Measurements from ENCODE around the gene RTN4R.

Gene RTN4R

GRCh38 chr22:20258021-20258299, 10.2 kb downstream of the RTN4R start:
- no peaks in the 10 kb centered on the region for H3K27me3 ChIP-seq (replicated peaks in 2 of 5; ENCODE audit: control insufficient read depth in 4 of 5, insufficient read depth in 5 of 5, low read length in 4 of 5)
- ChIA-PET CTCF (interaction anchor here (1.1 to 2.6 kb wide), 5 partner anchors 14 to 122 kb away, joined by 3 to 8 read pairs (median 4); no protein-coding TSS in a partner anchor), POLR2A (no interaction called here)
- H3K27ac ChIP-seq (ENCODE audit: insufficient read depth in 1 of 2, low read depth in 1 of 2, low read length in 2 of 2, poor library complexity in 1 of 2, severe bottlenecking in 2 of 2): no peak overlapping the region
- no peaks in the 10 kb centered on the region for H3K36me3 ChIP-seq (ENCODE audit: control insufficient read depth in 4 of 4, insufficient read depth in 4 of 4, low read length in 3 of 4)
- peaks cover 0 to 13% (median 7%) of the 10 kb centered on the region in 4 experiments for H3K4me1 ChIP-seq (ENCODE audit: control extremely low read depth in 1 of 4, control insufficient read depth in 4 of 4, insufficient read depth in 4 of 4, low read length in 3 of 4)
- no peak for DNase-seq
- H3K4me3 ChIP-seq (ENCODE audit: control insufficient read depth in 1 of 7, extremely low read depth in 1 of 7, insufficient read depth in 4 of 7, low read depth in 2 of 7, low read length in 6 of 7): no peak overlapping the region
- H3K9me3 ChIP-seq (ENCODE audit: control extremely low read depth in 1 of 5, control insufficient read depth in 4 of 5, insufficient read depth in 2 of 5, low read depth in 1 of 5, low read length in 4 of 5): no peaks in the 10 kb centered on the region
- 97% methylated on average over 4 of the region's 4 CpGs for WGBS (ENCODE audit: insufficient coverage)

DNA sequence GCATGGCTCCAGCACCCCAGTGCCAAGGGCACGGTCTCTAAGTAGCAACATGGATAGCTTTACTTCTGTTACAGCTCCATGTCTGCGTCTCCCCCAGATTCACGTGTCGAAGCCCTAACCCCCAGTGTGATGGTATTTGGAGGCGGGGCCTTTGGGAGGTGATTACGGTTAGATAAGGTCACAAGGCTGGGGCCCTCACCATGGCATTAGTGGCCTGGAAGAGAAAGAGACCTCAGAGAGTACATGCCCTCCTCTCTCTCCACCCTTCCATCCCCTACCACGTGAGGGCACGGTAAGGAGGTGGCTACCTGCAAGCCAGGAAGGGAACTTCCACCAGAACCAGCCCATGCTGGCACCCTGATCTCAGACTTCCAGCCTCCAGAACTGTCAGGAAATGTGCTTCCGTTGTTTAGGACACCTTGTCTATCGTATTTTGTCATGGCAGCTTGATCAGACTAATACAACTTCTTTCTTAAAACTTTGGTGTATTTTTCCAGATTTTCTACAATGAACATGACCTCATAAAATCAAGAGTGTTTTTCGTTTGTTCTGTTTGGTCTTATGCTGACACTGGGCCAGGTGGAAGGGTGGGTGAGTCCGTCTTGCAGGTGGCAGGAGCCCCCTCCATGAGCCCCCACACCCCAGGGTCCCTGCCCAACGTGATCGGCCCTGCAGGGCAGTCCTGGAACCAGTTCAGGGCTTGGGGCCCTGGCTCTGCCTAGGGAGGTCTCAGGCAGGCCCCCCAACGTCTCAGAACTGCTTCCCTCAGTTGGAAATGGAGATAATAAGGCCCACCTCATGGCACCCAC, 10.7 kb downstream of the RTN4R start:
- H3K36me3 ChIP-seq (ENCODE audit: control insufficient read depth in 4 of 4, insufficient read depth in 4 of 4, low read length in 3 of 4): no peaks in the 10 kb centered on the region
- no peak overlapping the region for H3K27ac ChIP-seq (ENCODE audit: insufficient read depth in 1 of 2, low read depth in 1 of 2, low read length in 2 of 2, poor library complexity in 1 of 2, severe bottlenecking in 2 of 2)
- DNase-seq: no peak
- 94% methylated on average over 12 of the region's 15 CpGs for WGBS (ENCODE audit: insufficient coverage)
- ChIA-PET POLR2A (no interaction called here), CTCF (interaction anchor here (1.3 to 2.6 kb wide), 3 partner anchors 12 to 53 kb away, joined by 4 to 8 read pairs (median 5); no protein-coding TSS in a partner anchor)
- H3K9me3 ChIP-seq (ENCODE audit: control extremely low read depth in 1 of 5, control insufficient read depth in 4 of 5, insufficient read depth in 2 of 5, low read depth in 1 of 5, low read length in 4 of 5): no peaks in the 10 kb centered on the region
- no peak overlapping the region for H3K4me3 ChIP-seq (ENCODE audit: control insufficient read depth in 1 of 7, extremely low read depth in 1 of 7, insufficient read depth in 4 of 7, low read depth in 2 of 7, low read length in 6 of 7)
- peaks cover 0 to 13% (median 7%) of the 10 kb centered on the region in 4 experiments for H3K4me1 ChIP-seq (ENCODE audit: control extremely low read depth in 1 of 4, control insufficient read depth in 4 of 4, insufficient read depth in 4 of 4, low read length in 3 of 4)
- H3K27me3 ChIP-seq (replicated peaks in 2 of 5; ENCODE audit: control insufficient read depth in 4 of 5, insufficient read depth in 5 of 5, low read length in 4 of 5): no peaks in the 10 kb centered on the region

GRCh38 chr22:20256551-20257211, 11.4 kb downstream of the RTN4R start:
- Histone ChIP-seq H3K36me3 (ENCODE audit: control insufficient read depth in 4 of 4, insufficient read depth in 4 of 4, low read length in 3 of 4) (no peaks in the 10 kb centered on the region), H3K9me3 (ENCODE audit: control extremely low read depth in 1 of 5, control insufficient read depth in 4 of 5, insufficient read depth in 2 of 5, low read depth in 1 of 5, low read length in 4 of 5) (no peaks in the 10 kb centered on the region), H3K4me3 (ENCODE audit: control insufficient read depth in 1 of 7, extremely low read depth in 1 of 7, insufficient read depth in 4 of 7, low read depth in 2 of 7, low read length in 6 of 7) (no peak overlapping the region), H3K4me1 (ENCODE audit: control extremely low read depth in 1 of 4, control insufficient read depth in 4 of 4, insufficient read depth in 4 of 4, low read length in 3 of 4) (peaks cover 0 to 13% (median 7%) of the 10 kb centered on the region in 4 experiments), H3K27me3 (replicated peaks in 2 of 5; ENCODE audit: control insufficient read depth in 4 of 5, insufficient read depth in 5 of 5, low read length in 4 of 5) (no peaks in the 10 kb centered on the region), H3K27ac (ENCODE audit: insufficient read depth in 1 of 2, low read depth in 1 of 2, low read length in 2 of 2, poor library complexity in 1 of 2, severe bottlenecking in 2 of 2) (no peak overlapping the region)
- POLR2A ChIA-PET: no interaction called here
- CTCF ChIA-PET: interaction anchor here (0.8 to 2.6 kb wide), 3 partner anchors 11 to 61 kb away, joined by 3 to 8 read pairs (median 5); no protein-coding TSS in a partner anchor
- 94% methylated on average over 11 of the region's 12 CpGs for WGBS (ENCODE audit: insufficient coverage)
- no peak for DNase-seq

- Histone ChIP-seq H3K4me1 (ENCODE audit: control extremely low read depth in 1 of 4, control insufficient read depth in 4 of 4, insufficient read depth in 4 of 4, low read length in 3 of 4) (peaks cover 0 to 13% (median 7%) of the 10 kb centered on the region in 4 experiments), H3K36me3 (ENCODE audit: control insufficient read depth in 4 of 4, insufficient read depth in 4 of 4, low read length in 3 of 4) (no peaks in the 10 kb centered on the region), H3K27me3 (replicated peaks in 2 of 5; ENCODE audit: control insufficient read depth in 4 of 5, insufficient read depth in 5 of 5, low read length in 4 of 5) (no peaks in the 10 kb centered on the region), H3K4me3 (ENCODE audit: control insufficient read depth in 1 of 7, extremely low read depth in 1 of 7, insufficient read depth in 4 of 7, low read depth in 2 of 7, low read length in 6 of 7) (no peak overlapping the region), H3K27ac (ENCODE audit: insufficient read depth in 1 of 2, low read depth in 1 of 2, low read length in 2 of 2, poor library complexity in 1 of 2, severe bottlenecking in 2 of 2) (no peak overlapping the region), H3K9me3 (ENCODE audit: control extremely low read depth in 1 of 5, control insufficient read depth in 4 of 5, insufficient read depth in 2 of 5, low read depth in 1 of 5, low read length in 4 of 5) (no peaks in the 10 kb centered on the region)
- POLR2A ChIA-PET: no interaction called here
- DNase-seq: no peak
- WGBS (ENCODE audit: insufficient coverage): 96% methylated on average over 12 of the region's 13 CpGs
- CTCF ChIA-PET: interaction anchor here (0.8 to 2.0 kb wide), 2 partner anchors 10 to 60 kb away, joined by 3 to 5 read pairs; no protein-coding TSS in a partner anchor
Measured at GRCh38 chr22:20256027-20256426, 12.1 kb downstream of the RTN4R start.

- no peaks in the 10 kb centered on the region for H3K9me3 ChIP-seq (ENCODE audit: control extremely low read depth in 1 of 5, control insufficient read depth in 4 of 5, insufficient read depth in 2 of 5, low read depth in 1 of 5, low read length in 4 of 5)
- POLR2A ChIA-PET: no interaction called here
- DNase-seq: no peak
- no peaks in the 10 kb centered on the region for H3K36me3 ChIP-seq (ENCODE audit: control insufficient read depth in 4 of 4, insufficient read depth in 4 of 4, low read length in 3 of 4)
- 93% methylated on average over 12 of the region's 23 CpGs for WGBS (ENCODE audit: insufficient coverage)
- H3K4me1 ChIP-seq (ENCODE audit: control extremely low read depth in 1 of 4, control insufficient read depth in 4 of 4, insufficient read depth in 4 of 4, low read length in 3 of 4): peaks cover 0 to 13% (median 7%) of the 10 kb centered on the region in 4 experiments
- CTCF ChIA-PET: interaction anchor here (0.8 to 1.0 kb wide), 2 partner anchors 16 to 60 kb away, joined by 3 read pairs; no protein-coding TSS in a partner anchor
- H3K27ac ChIP-seq (ENCODE audit: insufficient read depth in 1 of 2, low read depth in 1 of 2, low read length in 2 of 2, poor library complexity in 1 of 2, severe bottlenecking in 2 of 2): no peak overlapping the region
- no peaks in the 10 kb centered on the region for H3K27me3 ChIP-seq (replicated peaks in 2 of 5; ENCODE audit: control insufficient read depth in 4 of 5, insufficient read depth in 5 of 5, low read length in 4 of 5)
- H3K4me3 ChIP-seq (ENCODE audit: control insufficient read depth in 1 of 7, extremely low read depth in 1 of 7, insufficient read depth in 4 of 7, low read depth in 2 of 7, low read length in 6 of 7): no peak overlapping the region
Measured at GRCh38 chr22:20254975-20255946, 12.9 kb downstream of the RTN4R start.

DNA sequence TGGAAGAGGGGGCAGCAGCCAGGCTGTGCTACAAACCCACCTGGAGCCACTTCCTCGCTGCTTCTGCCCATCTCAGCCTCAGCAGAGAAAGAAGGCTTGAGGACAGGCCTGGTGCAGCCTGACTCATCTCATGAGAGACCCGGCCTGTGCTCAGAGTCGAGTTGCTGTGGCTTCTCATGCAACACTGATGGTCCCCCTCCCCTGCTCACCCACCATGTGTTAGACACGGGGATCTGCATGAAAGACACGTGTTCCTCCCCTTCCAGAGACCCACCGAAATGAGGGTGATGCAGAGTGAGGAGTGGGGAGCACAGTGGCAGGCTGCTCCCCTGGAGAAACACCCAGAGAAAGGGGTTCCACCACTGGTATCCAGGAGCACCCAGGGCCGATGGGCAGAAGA, 15.0 kb downstream of the RTN4R start:
- CTCF ChIA-PET: no interaction called here
- Histone ChIP-seq H3K27ac (ENCODE audit: insufficient read depth in 1 of 2, low read depth in 1 of 2, low read length in 2 of 2, poor library complexity in 1 of 2, severe bottlenecking in 2 of 2) (no peak overlapping the region), H3K36me3 (ENCODE audit: control insufficient read depth in 4 of 4, insufficient read depth in 4 of 4, low read length in 3 of 4) (no peaks in the 10 kb centered on the region), H3K9me3 (ENCODE audit: control extremely low read depth in 1 of 5, control insufficient read depth in 4 of 5, insufficient read depth in 2 of 5, low read depth in 1 of 5, low read length in 4 of 5) (no peaks in the 10 kb centered on the region), H3K4me3 (ENCODE audit: control insufficient read depth in 1 of 7, extremely low read depth in 1 of 7, insufficient read depth in 4 of 7, low read depth in 2 of 7, low read length in 6 of 7) (no peak overlapping the region), H3K27me3 (replicated peaks in 2 of 5; ENCODE audit: control insufficient read depth in 4 of 5, insufficient read depth in 5 of 5, low read length in 4 of 5) (no peaks in the 10 kb centered on the region), H3K4me1 (ENCODE audit: control extremely low read depth in 1 of 4, control insufficient read depth in 4 of 4, insufficient read depth in 4 of 4, low read length in 3 of 4) (peaks cover 0 to 13% (median 7%) of the 10 kb centered on the region in 4 experiments)
- DNase-seq: no peak
- POLR2A ChIA-PET: no interaction called here
- WGBS (ENCODE audit: insufficient coverage): 92% methylated on average over 5 of the region's 7 CpGs
